ENCODE results near the gene MAPKBP1.

GRCh38 chr15:41779662-41780157 is 5.4 kb downstream of the MAPKBP1 start:
- TF ChIP-seq POLR2A (IDR thresholded peaks at IDR 0.05; ENCODE audit: low read length) (no peak), GATA1 (IDR thresholded peaks at IDR 0.05; ENCODE audit: low read depth, low read length) (no peak)

Measured in erythroblast (primary cell).